Heart right ventricle (tissue), 16 donors: ENCODE results near the gene NFAT5. TPM values are rescaled to one million over a fixed set of nuclear protein-coding genes. Genes with fewer than 3 reads are reported as not detected.
"Not testable (repeated sequence)": the region's sequence is repeated elsewhere in the genome, so short reads cannot be mapped to it uniquely, and the experiment has no call there.

Experiments
- ATAC-seq, 8 donors: fragments of 200-7000 bp; cut with Tn5 transposase; one replicate each; pipeline ENCODE4 v1.9.1; 2020; ENCODE audit warnings: mild to moderate bottlenecking in 8 of 8, moderate library complexity in 8 of 8, moderate number of reproducible peaks in 1 of 8
- DNase-seq, 2 donors: peaks; one replicate each; pipeline ENCODE4 v3.0.0-alpha.2; 2020
- H3K27ac ChIP-seq, 10 donors: fragments of 200-600 bp; sonication (generic) in 2 of 10; one replicate each; pipeline versions ENCODE4 v1.5.0 to v1.8.0; 2020 to 2022; ENCODE audit warnings: mild to moderate bottlenecking in 3 of 10
- H3K27me3 ChIP-seq, 7 donors: fragments of 200-600 bp; one replicate each; pipeline ENCODE4 v1.8.0; 2021 to 2022; ENCODE audit warnings: mild to moderate bottlenecking in 2 of 7
- H3K36me3 ChIP-seq, 9 donors: fragments of 200-600 bp; sonication (generic) in 1 of 9; one replicate each; pipeline versions ENCODE4 v1.5.0 to v1.8.0; 2020 to 2022; ENCODE audit warnings: mild to moderate bottlenecking in 2 of 9
- H3K4me1 ChIP-seq, 9 donors: fragments of 200-600 bp; sonication (generic) in 1 of 9; one replicate each; pipeline versions ENCODE4 v1.5.0 to v1.8.0; 2020 to 2022; ENCODE audit warnings: mild to moderate bottlenecking in 4 of 9
- H3K4me3 ChIP-seq, 10 donors: fragments of 200-600 bp; sonication (generic) in 2 of 10; one replicate each; pipeline versions ENCODE4 v1.5.0 to v1.8.0; 2020 to 2022; ENCODE audit warnings: mild to moderate bottlenecking in 7 of 10, moderate library complexity in 2 of 10
- H3K9me3 ChIP-seq, 11 donors: fragments of 200-600 bp in 10 of 11; sonication (generic) in 2 of 11; one replicate each; pipeline versions ENCODE4 v1.5.0 to v1.8.0; 2013 to 2022; ENCODE audit warnings: mild to moderate bottlenecking in 2 of 11, control low read depth in 1 of 11, moderate library complexity in 1 of 11
- CTCF ChIP-seq, 9 donors: fragments of 200-600 bp; sonication (generic) in 2 of 9; IDR thresholded peaks; one replicate each; pipeline versions ENCODE4 v1.5.0 to v1.8.0; 2021 to 2022; ENCODE audit warnings: antibody characterized with exemption in 9 of 9, mild to moderate bottlenecking in 5 of 9, moderate library complexity in 1 of 9
- WGBS, 2 donors: extraction: QIAGEN DNeasy Blood & Tissue Kit; methylation state at CpG; one replicate each; pipeline ENCODE4 v1.1.7; 2013; ENCODE audit warnings: inconsistent platforms in 1 of 2; 5-methylcytosine and 5-hydroxymethylcytosine counted together
- intact Hi-C, 10 donors: fragments of 100-400 bp; cut with DNase I; formaldehyde crosslinking; loops; one replicate each; pipeline versions ENCODE4 v1.11.1 to v1.14.2; 2022
- polyA plus RNA-seq, 2 donors: library from polyadenylated mRNA; stranded (reverse); fragments of 200-250 nt; gene quantifications; one replicate each; pipeline ENCODE4 v1.2.3, GENCODE V29; 2013
- total RNA-seq, 10 donors: library from RNA; stranded (reverse); fragmentation: NEBNext Ultra II Directional in 3 of 10; extraction: Animal tissue kit (Norgen Biotek cat#: 25700) in 3 of 10; gene quantifications; one replicate each; pipeline versions ENCODE4 v1.2.1 to v1.2.4, GENCODE V29; 2021 to 2023
- donor health status: Arrhythmogenic right ventricular cardiomyopathy.
- donor health status: ischemic (EF 13 %, LVEDD 7.1; RV severe dilation, severe dysfunction).
- donor health status: healthy with polysubstance abuse.
- donor health status: DM: no; HTN: yes; CAD: no.
- donor health status: DM: no; HTN: no; CAD: no.
- donor health status: ischemic (EF 25% LVEDD 6.9; RV normal size, moderate dysfunction).
- donor health status: ischemic (EF 25% LVEDD 5.7; RV mildly dilated, moderate dysfunction).
- donor health status: healthy.
- donor health status: DM: yes; HTN: yes; CAD: no.
- donor health status: Ischemic cardiomyopathy.
- donor health status: ischemic (EF 35%, LVEDD 5.7; RV mildly dilated, moderate dysfunction).
- donor health status: nonischemic (EF 11% LVEDD 7.7; RV severe dilation, severe dysfunction).
- donor health status: DM: yes; HTN: yes; CAD: no.
- donor health status: PGD.
- donor health status: ischemic (EF 29% LVEDD 5.4; RV normal size, mild dysfunction).
- donor health status: nonischemic (EF 23%, LVEDD 6.1; RV moderate dilation, normal function).

NFAT5 gene
- total and polyA plus RNA-seq, 12 donors = 1.7 to 23.7 (median 20.8) TPM

GRCh38 chr16:69633375-69633774 lies 67.6 kb downstream of the NFAT5 start:
- intact Hi-C loops = no loop called here

GRCh38 chr16:69636563-69637146 lies 70.9 kb downstream of the NFAT5 start:
- Histone ChIP-seq H3K9me3 (peaks cover 0 to 14% (median 6%) of the 10 kb centered on the region in 11 donors), H3K36me3 (peaks cover 0 to 44% (median 18%) of the 10 kb centered on the region in 9 donors)
- H3K27ac ChIP-seq, ATAC-seq, H3K4me1 ChIP-seq, H3K27me3 ChIP-seq, DNase-seq, H3K4me3 ChIP-seq, intact Hi-C loops: not testable (repeated sequence)
- WGBS, 2 donors = 98 to 100% methylated on average over 3 of the region's 3 CpGs

More at GRCh38 chr16:69633375-69633774, 67.6 kb downstream of the NFAT5 start:
- Histone ChIP-seq H3K9me3 (peaks cover 0 to 14% (median 6%) of the 10 kb centered on the region in 11 donors), H3K36me3 (peaks cover 0 to 74% (median 18%) of the 10 kb centered on the region in 9 donors), H3K27me3 (no peaks in the 10 kb centered on the region), H3K4me3 (no peak overlapping the region), H3K27ac (no peak overlapping the region), H3K4me1 (no peaks in the 10 kb centered on the region)
- no peak for TF ChIP-seq CTCF (IDR thresholded peaks at IDR 0.05)
- DNase-seq (no peak), ATAC-seq (no peak)

GRCh38 chr16:69637206-69637865 lies 71.6 kb downstream of the NFAT5 start:
- H3K27ac ChIP-seq, H3K27me3 ChIP-seq, DNase-seq, ATAC-seq, H3K4me3 ChIP-seq, H3K4me1 ChIP-seq, intact Hi-C loops: not testable (repeated sequence)
- H3K36me3 ChIP-seq = peaks cover 0 to 38% (median 18%) of the 10 kb centered on the region in 9 donors
- H3K9me3 ChIP-seq = peaks cover 0 to 14% (median 6%) of the 10 kb centered on the region in 11 donors
- 96 to 97% methylated on average over 3 of the region's 3 CpGs for WGBS, 2 donors

- peaks cover 0 to 26% (median 10%) of the 10 kb centered on the region in 9 donors for H3K36me3 ChIP-seq
- H3K27me3 ChIP-seq, H3K9me3 ChIP-seq, H3K4me3 ChIP-seq, DNase-seq, ATAC-seq, H3K4me1 ChIP-seq, H3K27ac ChIP-seq: not testable (repeated sequence)
- intact Hi-C loops = loop anchor here in 2 of 10 donors (10.0 kb wide), 2 partner anchors 69 to 249 kb away; no protein-coding TSS in a partner anchor
- WGBS, 2 donors = 96 to 98% methylated on average over 3 of the region's 3 CpGs
These were observed 78.2 kb downstream of the NFAT5 start for GRCh38 chr16:69643997-69644396.

GRCh38 chr16:69644790-69645189 lies 79.0 kb downstream of the NFAT5 start:
- WGBS, 2 donors = 38 to 73% methylated on average over 1 of the region's 1 CpG
- no peaks in the 10 kb centered on the region for H3K27me3 ChIP-seq
- intact Hi-C loops = loop anchor here in 2 of 10 donors (10.0 kb wide), 2 partner anchors 70 to 250 kb away; no protein-coding TSS in a partner anchor

More at GRCh38 chr16:69644790-69645189, 79.0 kb downstream of the NFAT5 start:
- DNase-seq (no peak), ATAC-seq (no peak)
- no peak overlapping the region for H3K4me3 ChIP-seq
- H3K9me3 ChIP-seq = no peaks in the 10 kb centered on the region
- peaks cover 0 to 34% (median 10%) of the 10 kb centered on the region in 9 donors for H3K36me3 ChIP-seq
- H3K4me1 ChIP-seq = peaks cover 0 to 6% (median 0%) of the 10 kb centered on the region in 9 donors
- no peak for TF ChIP-seq CTCF (IDR thresholded peaks at IDR 0.05)
- no peak overlapping the region for H3K27ac ChIP-seq
